Measurements from ENCODE around the gene CYYR1. TPM values are rescaled to one million over a fixed set of nuclear protein-coding genes. Genes with fewer than 3 reads are reported as not detected.

The CYYR1 gene
- total RNA-seq, 1 experiment from 2014 or later = not detected

GRCh38 chr21:26554365-26554764 lies 18.7 kb downstream of the CYYR1 start:
- in situ Hi-C loops (cut with HindIII; ENCODE audit: low pct_unique_long_range_greater_than_20kb, low sequenced_read_pairs) (no loop called here), intact Hi-C loops (cut with micrococcal nuclease; ENCODE audit: unreplicated experiment) (no loop called here)
- no peaks in the 10 kb centered on the region for H3K4me1 ChIP-seq (ENCODE audit: control insufficient read depth, insufficient read depth, low read length)
- POLR2A ChIA-PET = no interaction called here
- H3K9me3 ChIP-seq (ENCODE audit: control insufficient read depth, insufficient read depth, low read depth, low read length) = no peaks in the 10 kb centered on the region
- no peaks in the 10 kb centered on the region for H3K36me3 ChIP-seq (ENCODE audit: control insufficient read depth, insufficient read depth, low read length)
- ATAC-seq (no peak), DNase-seq (ENCODE audit: low read depth, low spot score) (no peak)
- CTCF ChIA-PET = no interaction called here
- no peaks in the 10 kb centered on the region for H3K27me3 ChIP-seq (ENCODE audit: control insufficient read depth, insufficient read depth, low read length)
- TF ChIP-seq POLR2AphosphoS5 (IDR thresholded peaks at IDR 0.05; ENCODE audit: low read depth, low read length) (no peak), CTCF (IDR thresholded peaks at IDR 0.05) (no peak), TCF7L2 (IDR thresholded peaks at IDR 0.05; ENCODE audit: low read depth, low read length) (no peak), SIN3A (IDR thresholded peaks at IDR 0.05; ENCODE audit: borderline replicate concordance, insufficient read depth, low read depth, low read length) (no peak), REST (IDR thresholded peaks at IDR 0.05; ENCODE audit: insufficient read depth in 1 of 2, low read depth in 2 of 2, low read length in 1 of 2) (no peak)
- BruUV-seq (replicated peaks) = no TSS peak
- no peak overlapping the region for H3K27ac ChIP-seq (ENCODE audit: low read length)
- no peak overlapping the region for H3K4me3 ChIP-seq (ENCODE audit: low read depth in 2 of 2, low read length in 2 of 2)

GRCh38 chr21:26553898-26554297 lies 19.2 kb downstream of the CYYR1 start:
- no peaks in the 10 kb centered on the region for H3K4me1 ChIP-seq (ENCODE audit: control insufficient read depth, insufficient read depth, low read length)
- no peak overlapping the region for H3K27ac ChIP-seq (ENCODE audit: low read length)
- in situ Hi-C loops (cut with HindIII; ENCODE audit: low pct_unique_long_range_greater_than_20kb, low sequenced_read_pairs) (no loop called here), intact Hi-C loops (cut with micrococcal nuclease; ENCODE audit: unreplicated experiment) (no loop called here)
- CTCF ChIA-PET = no interaction called here
- POLR2A ChIA-PET = no interaction called here
- DNase-seq (ENCODE audit: low read depth, low spot score) (no peak), ATAC-seq (no peak)
- H3K9me3 ChIP-seq (ENCODE audit: control insufficient read depth, insufficient read depth, low read depth, low read length) = no peaks in the 10 kb centered on the region
- TF ChIP-seq SIN3A (IDR thresholded peaks at IDR 0.05; ENCODE audit: borderline replicate concordance, insufficient read depth, low read depth, low read length) = no peak
- no peak for TF ChIP-seq REST (IDR thresholded peaks at IDR 0.05; ENCODE audit: insufficient read depth in 1 of 2, low read depth in 2 of 2, low read length in 1 of 2)
- no peak for TF ChIP-seq POLR2AphosphoS5 (IDR thresholded peaks at IDR 0.05; ENCODE audit: low read depth, low read length)
- no peak for TF ChIP-seq CTCF (IDR thresholded peaks at IDR 0.05)
- TF ChIP-seq TCF7L2 (IDR thresholded peaks at IDR 0.05; ENCODE audit: low read depth, low read length) = no peak
- no peaks in the 10 kb centered on the region for H3K27me3 ChIP-seq (ENCODE audit: control insufficient read depth, insufficient read depth, low read length)
- no peak overlapping the region for H3K4me3 ChIP-seq (ENCODE audit: low read depth in 2 of 2, low read length in 2 of 2)
- BruUV-seq (replicated peaks) = no TSS peak
- H3K36me3 ChIP-seq (ENCODE audit: control insufficient read depth, insufficient read depth, low read length) = no peaks in the 10 kb centered on the region
